NCI-H345 treated with DMSO at 0.1 percent for 48 hours (cell line): ENCODE data around the gene FIBP.

Experiments
- DNase-seq: peaks from one replicate; lab custom pipeline; 2025; ENCODE audit not compliant: unreplicated experiment; lab: John Stamatoyannopoulos, UW

Gene FIBP

DNA sequence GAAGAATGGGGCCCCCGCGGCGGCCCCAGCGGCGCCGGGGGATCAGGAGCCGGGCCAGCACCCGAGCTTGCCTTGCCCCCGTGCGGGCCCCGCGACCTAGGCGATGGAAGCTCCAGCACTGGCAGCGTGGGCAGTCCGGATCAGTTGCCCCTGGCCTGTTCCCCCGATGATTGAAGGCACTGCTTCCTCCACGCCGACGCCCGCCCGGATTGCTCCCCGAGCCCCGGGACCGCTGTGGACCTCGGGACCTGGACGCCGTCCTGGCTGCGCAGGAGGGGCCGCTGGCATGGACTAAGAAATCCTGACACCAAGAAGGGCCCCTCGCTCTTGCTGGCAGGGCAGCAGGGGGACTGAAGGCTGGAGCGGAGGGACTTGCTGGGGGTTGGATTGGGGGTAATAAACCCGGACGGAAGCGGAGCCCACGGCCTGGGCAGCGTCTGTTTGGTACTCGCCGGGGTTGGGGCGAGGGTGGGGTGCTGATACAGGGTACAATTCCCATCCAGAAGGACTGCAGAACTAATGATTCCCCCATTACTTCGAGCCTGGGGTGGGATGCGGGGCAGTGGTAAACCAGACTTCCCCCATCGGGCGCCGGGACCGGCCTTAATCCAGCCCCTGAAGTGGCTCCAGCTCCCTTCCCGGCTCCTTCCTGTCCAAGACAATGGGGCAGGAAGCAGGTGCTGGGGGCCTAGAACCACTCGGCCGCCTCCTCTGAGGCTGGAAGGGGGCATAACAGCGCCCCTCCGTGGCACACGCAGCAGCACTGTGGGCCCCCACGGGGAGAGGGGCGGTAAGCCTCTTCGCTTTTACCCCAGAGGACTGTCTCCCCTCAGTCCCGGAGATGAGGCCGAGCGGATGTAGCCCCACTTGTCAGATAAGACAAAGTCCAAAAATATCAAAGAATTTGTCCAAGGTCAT is 3.2 kb upstream of the FIBP start:
- DNase-seq = no peak

DNA sequence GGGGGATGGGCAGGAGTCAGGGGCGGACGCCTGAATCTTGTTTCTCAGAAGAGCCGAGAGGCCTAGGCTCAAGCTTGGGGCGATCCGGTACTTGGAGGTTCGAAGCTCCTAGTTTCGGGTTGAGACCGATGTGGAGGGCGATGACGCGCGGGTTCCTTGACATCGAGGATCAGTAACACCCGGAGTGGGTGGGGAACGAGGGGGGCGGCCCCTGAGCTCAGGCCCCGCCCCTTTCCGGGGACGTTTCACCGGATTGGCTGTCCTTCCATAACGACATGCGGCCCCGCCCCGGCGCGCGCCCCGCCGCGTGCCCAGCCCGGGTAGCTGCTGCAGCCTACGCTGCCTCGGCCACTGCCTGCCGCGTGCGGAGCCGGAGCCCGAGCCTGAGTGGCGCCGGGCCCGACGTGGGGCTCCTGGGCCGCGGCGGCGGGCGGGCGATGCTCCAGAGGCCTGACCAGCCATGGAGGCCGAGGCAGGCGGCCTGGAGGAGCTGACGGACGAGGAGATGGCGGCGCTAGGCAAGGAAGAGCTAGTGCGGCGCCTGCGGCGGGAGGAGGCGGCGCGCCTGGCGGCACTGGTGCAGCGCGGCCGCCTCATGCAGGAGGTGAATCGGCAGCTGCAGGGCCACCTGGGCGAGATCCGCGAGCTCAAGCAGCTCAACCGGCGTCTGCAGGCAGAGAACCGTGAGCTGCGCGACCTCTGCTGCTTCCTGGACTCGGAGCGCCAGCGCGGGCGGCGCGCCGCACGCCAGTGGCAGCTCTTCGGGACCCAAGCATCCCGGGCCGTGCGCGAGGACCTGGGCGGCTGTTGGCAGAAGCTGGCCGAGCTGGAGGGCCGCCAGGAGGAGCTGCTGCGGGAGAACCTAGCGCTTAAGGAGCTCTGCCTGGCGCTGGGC is 2.3 kb upstream of the FIBP start, which contains the start of gene CCDC85B:
TSS of gene CCDC85B (plus strand) at position 350 of the 895 bp plus-strand sequence. CDS start at position 461, 111 bp downstream.
- DNase-seq = peak; percentile 85

DNA sequence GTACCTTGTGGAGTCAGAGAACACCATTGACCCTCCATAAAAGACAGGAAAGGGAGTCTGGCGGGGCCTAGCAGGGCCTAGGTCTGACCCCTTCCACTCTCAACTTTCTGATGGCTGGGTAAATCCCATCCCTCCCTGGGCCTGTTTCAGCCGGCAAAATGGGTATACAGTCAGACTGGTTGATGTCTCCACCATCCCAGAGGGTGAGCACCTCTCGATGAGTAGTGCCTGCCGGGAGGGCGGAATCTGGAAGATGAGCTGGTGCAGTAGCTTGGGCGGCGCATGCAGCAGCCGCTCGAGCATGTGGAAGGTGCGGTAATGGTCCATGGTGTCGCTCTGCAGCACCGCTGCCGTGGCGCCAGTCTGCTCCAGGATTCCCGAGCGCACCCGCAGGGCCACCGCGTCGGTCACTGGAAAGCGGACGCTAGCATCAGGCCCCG is 528 bp downstream of the FIBP start:
- no peak for DNase-seq

DNA sequence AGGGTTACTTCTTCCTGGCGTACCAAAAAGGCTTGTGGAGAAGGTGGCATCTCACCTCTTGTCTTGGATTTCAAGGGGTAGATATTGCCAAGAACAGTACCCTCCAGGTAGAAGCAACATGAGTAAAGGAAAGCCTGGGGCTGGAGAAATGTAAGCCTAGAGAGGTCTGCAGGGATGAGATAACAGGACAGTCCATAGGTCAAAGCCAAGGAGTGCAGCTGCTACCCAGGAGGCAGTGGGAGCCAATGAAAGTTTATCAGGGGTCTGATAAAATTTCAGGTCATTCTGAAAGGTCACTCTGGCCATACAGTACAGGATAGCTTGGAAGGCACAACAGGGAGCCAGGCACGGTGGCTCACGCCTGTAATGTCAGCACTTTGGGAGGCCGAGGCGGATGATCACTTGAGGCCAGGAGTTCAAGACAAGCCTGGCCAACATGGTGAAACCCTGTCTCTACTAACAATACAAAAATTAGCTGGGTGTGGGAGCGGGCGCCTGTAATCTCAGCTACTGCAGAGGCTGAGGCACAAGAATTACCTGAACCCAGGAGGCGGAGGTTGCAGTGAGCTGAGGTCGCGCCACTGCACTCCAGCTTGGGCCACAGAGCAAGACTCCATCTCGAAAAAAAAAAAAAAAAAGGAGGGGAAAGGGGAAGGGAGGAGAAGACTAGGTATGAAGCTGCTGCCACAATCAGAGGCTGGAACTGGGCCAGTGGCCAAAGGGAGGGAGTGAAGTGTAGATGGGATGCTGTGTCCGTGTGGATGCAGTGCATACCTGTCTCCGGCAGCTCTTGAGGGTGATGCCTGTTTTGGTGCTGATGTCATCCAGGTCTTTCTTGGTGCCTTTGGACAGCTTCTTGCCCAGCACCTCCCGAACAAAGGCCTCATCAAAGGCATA is 1.2 kb downstream of the FIBP start:
- DNase-seq = no peak

DNA sequence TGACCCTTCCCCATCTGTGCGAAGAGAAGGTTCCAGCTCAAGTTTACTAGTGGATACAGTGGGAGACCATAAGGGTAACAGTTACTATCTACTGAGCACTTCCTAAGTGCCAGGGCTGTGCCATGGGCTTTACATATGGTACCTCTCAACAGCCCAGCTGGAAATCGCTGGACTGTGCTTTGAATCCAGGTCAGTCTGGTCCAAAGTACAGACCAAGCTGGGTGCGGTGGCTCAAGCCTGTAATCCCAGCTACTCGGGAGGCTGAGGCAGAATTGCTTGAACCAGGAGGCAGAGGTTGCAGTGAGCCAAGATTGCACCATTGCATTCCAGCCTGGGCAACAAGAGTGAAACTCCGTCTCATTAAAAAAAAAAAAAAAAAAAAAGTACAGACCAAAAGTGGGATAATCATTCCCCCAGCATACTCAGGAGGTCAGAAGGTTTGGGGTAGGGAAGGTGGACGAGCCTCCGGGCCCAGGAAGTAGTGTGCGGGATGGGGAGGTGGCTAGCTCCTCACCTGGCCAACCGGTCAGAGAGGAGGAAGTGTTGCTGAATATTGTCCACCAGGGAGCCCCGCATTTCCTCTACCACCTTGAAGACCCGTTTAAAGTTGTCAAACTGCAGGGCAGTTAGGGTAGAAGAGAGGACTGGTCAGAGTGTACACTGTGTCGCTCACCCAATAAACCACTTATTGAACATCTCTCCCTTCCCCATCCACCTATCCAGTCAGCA is 2.3 kb downstream of the FIBP start:
- no peak for DNase-seq

DNA sequence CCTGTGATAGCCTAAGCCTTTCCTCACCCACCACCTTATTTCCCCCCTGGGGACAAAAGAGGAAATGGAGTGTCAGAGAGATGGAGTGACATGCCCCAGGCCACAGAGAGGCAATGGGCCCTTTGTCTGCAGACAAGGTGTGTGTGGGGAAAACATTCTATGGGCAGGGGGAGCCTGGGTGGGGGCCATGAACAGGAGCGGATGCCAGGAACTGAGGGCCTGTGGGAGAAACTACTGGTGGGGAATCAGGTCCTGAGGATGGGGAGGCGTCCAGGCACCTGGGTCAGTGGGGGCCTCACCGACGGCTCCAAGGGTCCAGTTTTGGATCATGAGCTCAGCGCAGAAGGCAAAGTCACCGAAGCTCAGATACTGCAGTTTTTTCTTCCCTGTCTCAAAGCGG is 3.0 kb downstream of the FIBP start:
- DNase-seq = no peak

DNA sequence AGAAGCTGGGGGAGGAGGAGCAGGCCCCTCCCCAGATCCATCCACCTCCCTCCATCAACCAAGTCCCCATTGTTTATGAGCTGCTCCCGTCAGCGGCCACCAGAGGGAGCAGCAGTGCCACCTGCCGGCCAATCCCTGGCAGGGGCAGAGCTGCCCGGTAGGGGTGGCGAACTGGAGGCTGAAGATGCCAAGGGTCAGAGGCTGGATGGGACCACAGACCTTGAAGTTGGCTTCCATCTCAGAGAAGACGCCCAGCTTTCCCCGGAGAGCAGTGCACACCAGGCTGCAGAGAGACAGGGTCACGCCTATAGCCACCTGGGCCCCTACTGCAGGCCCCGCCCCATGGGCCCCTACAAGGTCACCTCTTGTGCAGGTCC is 3.6 kb downstream of the FIBP start:
- DNase-seq = peak; percentile 51

DNA sequence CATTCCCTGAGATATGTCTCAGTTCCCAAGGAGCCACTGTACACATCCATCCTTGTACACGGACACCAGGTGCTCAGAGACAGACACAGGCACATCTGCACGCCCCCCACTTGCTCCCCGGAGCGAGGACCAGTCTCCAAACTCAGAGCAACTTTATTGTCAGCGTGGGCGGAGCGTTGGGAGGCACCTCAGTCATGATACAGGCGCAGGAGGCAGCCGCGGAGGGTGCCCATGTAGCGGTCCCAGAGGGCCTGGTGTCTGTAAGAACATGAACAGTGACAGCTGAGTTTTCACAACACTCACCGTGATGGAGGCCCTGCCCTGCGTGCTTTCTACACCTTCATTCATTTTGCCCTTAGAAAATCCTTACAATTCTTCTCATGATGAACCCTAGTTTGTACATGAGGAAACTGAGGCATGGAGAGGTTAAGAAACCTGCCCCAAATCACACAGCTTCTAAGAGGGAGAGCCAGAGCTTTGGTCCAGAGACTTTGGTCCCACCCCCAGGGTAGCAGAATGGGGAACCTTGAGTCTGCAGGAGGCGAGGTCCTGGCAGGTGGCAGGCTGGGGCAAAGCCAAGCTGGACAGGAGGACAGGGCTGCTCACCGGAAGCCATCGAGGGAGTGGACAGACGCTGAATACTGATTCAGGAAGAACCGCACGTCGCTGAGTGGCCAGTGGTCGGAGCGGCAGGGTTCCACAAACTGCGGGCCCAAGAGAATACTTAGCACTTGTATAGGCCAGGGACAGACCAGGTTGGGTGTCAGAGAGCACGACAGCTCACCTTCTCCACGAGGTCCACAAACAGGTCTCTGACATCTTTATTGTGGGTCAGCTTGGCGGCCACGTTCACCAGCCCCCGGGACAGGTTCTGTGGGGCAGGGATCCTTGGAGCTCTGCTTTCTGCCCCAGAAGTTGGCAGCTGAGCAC is 4.2 kb downstream of the FIBP start:
- no peak for DNase-seq

DNA sequence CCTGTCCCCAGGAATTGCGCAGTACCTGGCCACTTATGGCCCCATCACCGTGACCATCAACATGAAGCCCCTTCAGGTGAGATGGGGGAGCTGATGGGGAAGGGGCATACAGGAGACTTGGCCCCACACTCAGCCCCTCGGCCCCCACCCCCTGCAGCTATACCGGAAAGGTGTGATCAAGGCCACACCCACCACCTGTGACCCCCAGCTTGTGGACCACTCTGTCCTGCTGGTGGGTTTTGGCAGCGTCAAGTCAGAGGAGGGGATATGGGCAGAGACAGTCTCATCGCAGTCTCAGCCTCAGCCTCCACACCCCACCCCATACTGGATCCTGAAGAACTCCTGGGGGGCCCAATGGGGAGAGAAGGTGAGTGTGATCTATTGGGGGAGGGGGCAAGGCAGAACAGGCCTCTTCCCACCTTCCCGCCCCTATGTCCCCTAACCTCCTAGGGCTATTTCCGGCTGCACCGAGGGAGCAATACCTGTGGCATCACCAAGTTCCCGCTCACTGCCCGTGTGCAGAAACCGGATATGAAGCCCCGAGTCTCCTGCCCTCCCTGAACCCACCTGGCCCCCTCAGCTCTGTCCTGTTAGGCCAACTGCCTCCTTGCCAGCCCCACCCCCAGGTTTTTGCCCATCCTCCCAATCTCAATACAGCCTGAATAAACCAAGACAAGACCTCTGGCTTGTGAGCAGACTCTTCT is 5.1 kb downstream of the FIBP start:
- DNase-seq = no peak

DNA sequence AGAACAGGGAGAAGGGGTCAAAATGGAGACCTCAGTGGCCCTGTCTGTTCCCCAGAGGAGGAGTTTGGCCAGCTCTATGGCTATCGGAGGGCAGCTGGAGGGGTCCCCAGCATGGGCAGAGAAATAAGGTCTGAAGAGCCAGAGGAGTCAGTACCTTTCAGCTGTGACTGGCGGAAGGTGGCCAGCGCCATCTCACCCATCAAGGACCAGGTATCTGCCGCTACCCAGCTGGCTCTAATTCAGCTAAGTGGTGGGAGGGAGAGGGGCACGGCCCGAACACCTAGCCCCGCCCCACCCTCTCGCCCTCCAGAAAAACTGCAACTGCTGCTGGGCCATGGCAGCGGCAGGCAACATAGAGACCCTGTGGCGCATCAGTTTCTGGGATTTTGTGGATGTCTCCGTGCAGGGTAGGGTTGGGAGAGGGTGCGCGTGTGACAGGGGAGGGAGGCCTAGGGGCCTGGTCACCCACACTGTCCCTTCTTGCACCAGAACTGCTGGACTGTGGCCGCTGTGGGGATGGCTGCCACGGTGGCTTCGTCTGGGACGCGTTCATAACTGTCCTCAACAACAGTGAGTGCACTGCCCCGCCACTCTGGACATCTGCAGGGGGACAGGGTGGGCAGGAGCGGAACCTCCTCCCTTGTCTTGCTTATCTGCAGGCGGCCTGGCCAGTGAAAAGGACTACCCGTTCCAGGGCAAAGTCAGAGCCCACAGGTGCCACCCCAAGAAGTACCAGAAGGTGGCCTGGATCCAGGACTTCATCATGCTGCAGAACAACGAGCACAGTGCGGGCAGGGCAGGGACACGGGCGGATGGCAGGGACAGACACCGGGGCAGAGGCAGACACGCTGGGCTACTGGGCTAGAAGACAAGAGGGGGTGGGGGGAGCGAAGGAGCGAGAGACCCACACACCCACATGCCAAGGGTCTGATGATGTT is 5.9 kb downstream of the FIBP start:
- no peak for DNase-seq

DNA sequence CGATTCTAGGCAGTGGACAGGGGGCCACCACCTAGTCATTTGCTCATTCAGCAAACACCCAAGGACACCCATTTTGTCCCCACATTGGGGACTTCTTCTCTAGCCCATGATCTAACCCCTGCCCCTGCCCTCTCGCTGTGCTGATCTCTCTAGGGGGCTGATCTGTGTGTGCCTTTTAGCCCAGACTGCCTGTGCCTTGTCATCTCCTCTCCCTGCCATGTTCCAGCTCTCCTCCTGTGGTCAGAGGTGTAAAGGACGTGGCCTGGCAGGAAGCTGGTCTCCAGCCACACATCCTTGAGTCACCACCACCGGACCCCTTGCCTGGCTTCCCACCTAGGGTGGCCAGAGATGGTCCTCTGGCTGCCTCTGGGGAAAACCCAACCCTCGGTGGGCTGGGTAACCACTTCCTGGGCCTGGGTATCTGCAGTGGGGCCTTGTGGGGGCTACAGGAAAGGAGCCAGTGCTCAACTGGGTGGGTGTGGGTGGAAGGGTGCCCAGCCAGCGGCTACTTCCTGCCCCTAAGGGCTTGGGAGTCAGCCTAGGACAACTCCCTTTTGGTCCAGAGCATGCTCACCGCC is 7.3 kb downstream of the FIBP start:
- no peak for DNase-seq

DNA sequence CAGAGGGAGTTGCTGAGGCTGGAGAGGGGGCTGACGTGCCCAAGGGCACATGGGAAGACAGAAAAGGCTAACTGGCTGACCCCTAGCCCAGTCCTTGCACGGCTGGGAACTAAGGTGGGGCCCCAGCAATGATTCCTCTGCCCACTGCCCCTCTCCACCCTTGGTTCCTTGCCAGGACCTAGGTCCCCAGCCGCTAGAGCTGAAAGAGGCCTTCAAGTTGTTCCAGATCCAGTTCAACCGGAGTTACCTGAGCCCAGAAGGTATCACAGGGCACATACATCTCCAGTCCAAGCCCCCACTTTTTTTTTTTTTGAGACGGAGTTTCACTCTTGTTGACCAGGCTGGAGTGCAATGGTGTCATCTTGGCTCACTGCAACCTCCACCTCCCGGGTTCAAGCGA is 8.2 kb downstream of the FIBP start:
- no peak for DNase-seq

DNA sequence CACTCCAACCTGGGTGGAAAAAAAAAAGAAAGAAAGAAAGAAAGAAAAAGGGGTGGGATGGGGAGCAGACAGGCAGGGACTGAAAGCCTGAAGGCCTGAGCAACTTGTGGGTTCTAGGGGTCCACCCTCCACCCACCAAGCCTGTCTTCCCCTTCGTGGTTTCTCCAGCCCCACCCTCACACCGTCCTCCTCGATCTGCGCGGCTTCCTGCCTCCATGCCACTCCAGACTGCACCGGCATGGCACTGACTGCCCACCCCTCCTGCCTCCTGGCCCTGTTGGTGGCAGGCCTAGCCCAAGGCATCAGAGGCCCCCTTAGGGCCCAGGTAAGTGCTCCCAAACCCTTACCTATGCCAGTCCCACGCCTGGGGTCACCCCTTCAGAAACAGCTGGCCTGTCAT is 8.7 kb downstream of the FIBP start, which contains the start of gene CTSW:
TSS of gene CTSW (plus strand) at position 221 of the 400 bp plus-strand sequence. CDS start at position 239, 18 bp downstream.
- DNase-seq = no peak

DNA sequence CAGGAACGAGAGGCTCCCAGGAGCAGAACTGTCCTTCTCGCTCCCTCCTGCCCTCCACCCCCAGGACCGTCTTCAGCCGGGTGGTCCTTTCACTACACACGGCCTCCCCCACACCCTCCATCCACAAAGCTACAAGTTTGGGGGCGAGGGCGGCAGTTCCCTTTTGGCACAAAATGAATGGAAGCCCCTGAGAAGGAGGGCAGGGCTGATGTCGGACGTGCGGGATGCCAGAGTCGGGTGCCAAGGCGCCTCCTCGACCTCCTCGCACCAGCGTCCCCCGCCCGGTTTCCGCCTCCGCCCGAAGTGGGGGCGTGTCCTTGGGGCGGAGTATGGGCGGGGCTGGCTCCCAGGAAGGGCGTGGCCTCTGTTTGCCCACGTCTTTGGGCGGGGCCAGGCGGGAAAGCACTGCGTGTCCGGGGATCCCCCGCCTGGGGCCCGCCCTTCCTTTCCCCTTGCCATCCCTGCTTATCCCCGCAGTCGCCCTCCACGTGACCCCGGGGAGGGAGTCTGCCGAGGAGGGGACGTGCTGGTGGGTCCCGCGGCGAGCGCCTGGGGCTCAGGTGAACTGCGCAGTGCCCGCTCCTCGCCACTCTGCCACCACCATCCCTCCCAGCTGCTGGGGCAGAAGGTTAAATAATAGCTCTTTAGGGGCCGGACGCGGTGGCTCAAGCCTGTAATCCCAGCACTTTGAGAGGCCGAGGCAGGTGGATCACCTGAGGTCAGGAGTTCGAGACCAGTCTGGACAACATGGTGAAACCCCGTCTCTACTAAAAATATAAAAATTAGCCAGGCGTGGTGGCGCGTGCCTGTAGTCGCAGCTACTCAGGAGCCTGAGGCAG is 14.7 kb downstream of the FIBP start:
- peak; percentile 82 for DNase-seq

DNA sequence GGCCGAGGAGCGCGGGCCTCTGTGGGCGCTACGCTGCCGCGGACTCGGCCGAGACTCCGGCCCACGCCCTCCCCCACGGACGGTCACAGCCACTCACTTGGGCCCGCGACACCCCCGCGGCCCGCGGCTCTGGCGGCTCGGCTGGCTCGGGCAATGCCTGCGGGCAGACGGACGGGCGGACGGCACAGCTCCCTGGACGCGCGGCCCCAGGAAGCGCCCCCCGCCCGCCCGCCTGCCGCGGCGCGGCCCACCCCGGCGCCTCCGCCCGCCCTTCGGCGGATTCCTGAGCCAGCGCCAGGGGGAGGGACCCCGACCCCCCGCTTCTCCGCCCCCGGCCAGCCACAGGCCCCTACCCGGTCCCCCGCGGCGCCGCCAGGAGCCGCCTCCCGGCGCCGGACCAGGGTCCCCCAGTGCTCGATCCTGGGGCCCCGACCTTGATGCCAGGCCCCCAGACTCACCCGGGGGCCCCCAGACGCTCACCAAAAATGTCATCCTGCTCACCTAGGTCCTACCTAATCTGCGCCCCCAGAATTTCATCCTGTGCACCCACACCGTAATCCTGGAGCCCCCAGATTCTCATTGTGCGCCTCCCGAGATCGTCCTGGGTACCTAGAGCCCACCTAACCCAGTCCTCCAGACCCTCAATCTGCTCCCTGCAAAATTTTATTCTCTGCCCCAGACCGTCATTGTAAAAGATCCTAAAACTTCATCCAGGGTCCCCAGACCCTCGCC is 15.5 kb downstream of the FIBP start, which contains the start of gene EFEMP2:
TSS of gene EFEMP2 (minus strand) at position 215 of the 732 bp plus-strand sequence. CDS start 446 bp downstream, outside the sequence.
- no peak for DNase-seq
